Karpas-422 (cell line): Measurements from ENCODE around the gene ACOT7. TPM values are rescaled to one million over a fixed set of nuclear protein-coding genes. Genes with fewer than 3 reads are reported as not detected.

Source experiments
- DNase-seq: peaks from one replicate; pipeline ENCODE4 v3.0.0-alpha.2; 2015
- H2AFZ ChIP-seq: fragments of 200-600 bp; sonication (generic); 2 replicates; pipeline ENCODE4 v1.6.1; 2014; ENCODE audit warnings: antibody characterized with exemption, low read length, mixed read lengths
- H3K27ac ChIP-seq: fragments of 200-600 bp; sonication (generic); 2 replicates; pipeline ENCODE4 v1.5.1; 2014; ENCODE audit warnings: mild to moderate bottlenecking, low read length, moderate library complexity
- H3K27me3 ChIP-seq: fragments of 200-600 bp; sonication (generic); 2 replicates; pipeline ENCODE4 v1.6.1; 2014; ENCODE audit warnings: low read length, mixed read lengths
- H3K36me3 ChIP-seq: fragments of 200-600 bp; sonication (generic); 2 replicates; pipeline ENCODE4 v1.6.1; 2014; ENCODE audit warnings: low read length, mixed read lengths; ENCODE audit not compliant: insufficient read depth
- H3K4me1 ChIP-seq: fragments of 200-600 bp; sonication (generic); 2 replicates; pipeline ENCODE4 v1.6.1; 2014; ENCODE audit warnings: mild to moderate bottlenecking, low read length, mixed read lengths
- H3K4me2 ChIP-seq: fragments of 200-600 bp; sonication (generic); 2 replicates; pipeline ENCODE4 v1.6.1; 2014; ENCODE audit warnings: low read length, low read depth, mild to moderate bottlenecking; ENCODE audit not compliant: poor library complexity, severe bottlenecking
- H3K4me3 ChIP-seq: fragments of 200-600 bp; sonication (generic); 2 replicates; pipeline ENCODE4 v1.5.1; 2014; ENCODE audit warnings: mild to moderate bottlenecking, antibody characterized with exemption, low read length, mixed read lengths
- H3K79me2 ChIP-seq: fragments of 200-600 bp; sonication (generic); 2 replicates; pipeline ENCODE4 v1.6.1; 2014; ENCODE audit warnings: mild to moderate bottlenecking, low read length, mixed read lengths
- H3K9ac ChIP-seq: fragments of 200-600 bp; sonication (generic); 2 replicates; pipeline ENCODE4 v1.6.0; 2014; ENCODE audit warnings: low read length
- H3K9me2 ChIP-seq: fragments of 200-600 bp; sonication (generic), shearing (Covaris generic); replicated peaks from 2 replicates; pipeline ENCODE4 v1.6.0; 2014; ENCODE audit warnings: mild to moderate bottlenecking, low read length, moderate library complexity; ENCODE audit not compliant: insufficient read depth
- H3K9me3 ChIP-seq: fragments of 300-700, 200-600 bp; sonication (generic); 2 replicates; pipeline ENCODE4 v1.6.1; 2014; ENCODE audit warnings: low read length, mixed read lengths
- H4K20me1 ChIP-seq: fragments of 200-600 bp; sonication (generic); 2 replicates; pipeline ENCODE4 v1.6.1; 2014; ENCODE audit warnings: mild to moderate bottlenecking, antibody characterized with exemption, low read length, low read depth; ENCODE audit not compliant: insufficient read depth
- total RNA-seq: library from RNA; depleted of rRNA; stranded (reverse); fragments of >200 nt; shearing (Covaris generic); gene quantifications from 2 replicates; pipeline ENCODE4 v1.2.3, GENCODE V29; 2014; ENCODE audit warnings: low replicate concordance

Gene ACOT7
- total RNA-seq, 1 experiment from 2014 or later = 11.8 TPM

- no peak overlapping the region for H3K27ac ChIP-seq
- H3K9ac ChIP-seq = no peak overlapping the region
- no peaks in the 10 kb centered on the region for H3K27me3 ChIP-seq
Observed at GRCh38 chr1:6322161-6322560, 71.4 kb downstream of the ACOT7 start.

GRCh38 chr1:6321205-6321604 lies 72.4 kb downstream of the ACOT7 start:
- Histone ChIP-seq H3K27me3 (no peaks in the 10 kb centered on the region), H3K4me1 (no peaks in the 10 kb centered on the region), H3K9ac (no peak overlapping the region), H3K27ac (no peak overlapping the region), H3K9me2 (no peaks in the 10 kb centered on the region), H3K79me2 (no peaks in the 10 kb centered on the region), H3K4me3 (no peak overlapping the region), H3K9me3 (no peaks in the 10 kb centered on the region), H2AFZ (no peak overlapping the region), H3K4me2 (no peak overlapping the region), H3K36me3 (0 out of 2 replicates have a peak, but pooled peaks cover 3% of the 10 kb centered on the region), H4K20me1 (no peaks in the 10 kb centered on the region)
- no peak for DNase-seq

More at GRCh38 chr1:6322161-6322560, 71.4 kb downstream of the ACOT7 start:
- H3K4me3 ChIP-seq = no peak overlapping the region
- H3K4me2 ChIP-seq = no peak overlapping the region
- no peaks in the 10 kb centered on the region for H4K20me1 ChIP-seq
- H3K79me2 ChIP-seq = no peaks in the 10 kb centered on the region
- no peak for DNase-seq
- H3K4me1 ChIP-seq = no peaks in the 10 kb centered on the region
- H3K9me2 ChIP-seq = no peaks in the 10 kb centered on the region
- H2AFZ ChIP-seq = no peak overlapping the region
- no peaks in the 10 kb centered on the region for H3K9me3 ChIP-seq
- H3K36me3 ChIP-seq = 0 out of 2 replicates have a peak, but pooled peaks cover 3% of the 10 kb centered on the region

GRCh38 chr1:6317098-6317760 lies 76.3 kb downstream of the ACOT7 start:
- Histone ChIP-seq H3K27me3 (no peaks in the 10 kb centered on the region), H3K4me1 (no peaks in the 10 kb centered on the region), H3K4me2 (no peak overlapping the region), H3K4me3 (no peak overlapping the region), H3K27ac (no peak overlapping the region), H2AFZ (no peak overlapping the region), H3K9me2 (no peaks in the 10 kb centered on the region), H3K79me2 (no peaks in the 10 kb centered on the region), H3K9ac (no peak overlapping the region), H3K9me3 (no peaks in the 10 kb centered on the region), H4K20me1 (no peaks in the 10 kb centered on the region), H3K36me3 (0 out of 2 replicates have a peak, but pooled peaks cover 3% of the 10 kb centered on the region)
- no peak for DNase-seq

GRCh38 chr1:6316240-6317097 lies 77.1 kb downstream of the ACOT7 start:
- Histone ChIP-seq H3K4me3 (no peak overlapping the region), H3K27me3 (no peaks in the 10 kb centered on the region), H3K27ac (no peak overlapping the region), H3K36me3 (0 out of 2 replicates have a peak, but pooled peaks cover 3% of the 10 kb centered on the region), H3K4me1 (no peaks in the 10 kb centered on the region), H3K79me2 (no peaks in the 10 kb centered on the region), H2AFZ (no peak overlapping the region), H4K20me1 (no peaks in the 10 kb centered on the region), H3K4me2 (no peak overlapping the region), H3K9me3 (no peaks in the 10 kb centered on the region), H3K9me2 (no peaks in the 10 kb centered on the region), H3K9ac (no peak overlapping the region)
- no peak for DNase-seq

- DNase-seq = no peak
- Histone ChIP-seq H3K4me2 (no peak overlapping the region), H3K9me2 (no peaks in the 10 kb centered on the region), H3K9ac (no peak overlapping the region), H3K9me3 (no peaks in the 10 kb centered on the region), H3K36me3 (peaks cover 3% of the 10 kb centered on the region; the same call in 1 of the 2 replicates), H3K4me1 (no peaks in the 10 kb centered on the region), H3K4me3 (no peak overlapping the region), H3K27ac (no peak overlapping the region), H3K27me3 (no peaks in the 10 kb centered on the region), H2AFZ (no peak overlapping the region), H3K79me2 (no peaks in the 10 kb centered on the region), H4K20me1 (no peaks in the 10 kb centered on the region)
Observed at GRCh38 chr1:6314503-6314902, 79.1 kb downstream of the ACOT7 start.

GRCh38 chr1:6313393-6314200 lies 80.0 kb downstream of the ACOT7 start:
- Histone ChIP-seq H3K9me3 (no peaks in the 10 kb centered on the region), H3K27ac (no peak overlapping the region), H4K20me1 (no peaks in the 10 kb centered on the region), H3K9me2 (no peaks in the 10 kb centered on the region), H3K4me2 (no peak overlapping the region), H3K27me3 (no peaks in the 10 kb centered on the region), H3K9ac (no peak overlapping the region), H3K79me2 (no peaks in the 10 kb centered on the region), H2AFZ (no peak overlapping the region), H3K4me3 (no peak overlapping the region), H3K4me1 (no peaks in the 10 kb centered on the region), H3K36me3 (peaks cover 3% of the 10 kb centered on the region; the same call in 1 of the 2 replicates)
- no peak for DNase-seq

- Histone ChIP-seq H3K36me3 (no peaks in the 10 kb centered on the region; the same call in 1 of the 2 replicates), H3K9me2 (no peaks in the 10 kb centered on the region), H3K9ac (no peak overlapping the region), H3K9me3 (no peaks in the 10 kb centered on the region), H2AFZ (no peak overlapping the region), H3K27ac (no peak overlapping the region), H4K20me1 (no peaks in the 10 kb centered on the region), H3K4me1 (no peaks in the 10 kb centered on the region), H3K4me2 (no peak overlapping the region), H3K79me2 (no peaks in the 10 kb centered on the region), H3K4me3 (no peak overlapping the region), H3K27me3 (no peaks in the 10 kb centered on the region)
- DNase-seq = no peak
Observed at GRCh38 chr1:6310116-6310848, 83.3 kb downstream of the ACOT7 start.
